ENCODE measurements around the gene HLA-F. TPM values are rescaled to one million over a fixed set of nuclear protein-coding genes. Genes with fewer than 3 reads are reported as not detected.

The HLA-F gene
- total RNA-seq, 2 donors from 2014 or later, result 34.0 to 62.1 TPM

- no peak for DNase-seq (ENCODE audit: low spot score)
- H3K36me3 ChIP-seq, result no peaks in the 10 kb centered on the region
- no peaks in the 10 kb centered on the region for H3K27me3 ChIP-seq (replicated peaks; ENCODE audit: insufficient read depth)
- no peak for TF ChIP-seq CTCF (IDR thresholded peaks at IDR 0.05)
- intact Hi-C loops (cut with DNase I), result loop anchor here (5.0 kb wide), 2 partner anchors 41 to 44 kb away; no protein-coding TSS in a partner anchor
- H3K27ac ChIP-seq, result no peak overlapping the region
- no peaks in the 10 kb centered on the region for H3K4me1 ChIP-seq (replicated peaks)
- WGBS, result 85% methylated on average over 3 of the region's 3 CpGs
- H3K4me3 ChIP-seq, result no peak overlapping the region
- H3K9me3 ChIP-seq, result no peaks in the 10 kb centered on the region
These were observed 28.2 kb downstream of the HLA-F start for GRCh38 chr6:29751480-29751879.

GRCh38 chr6:29752451-29753308 lies 29.4 kb downstream of the HLA-F start:
- H3K4me1 ChIP-seq (replicated peaks), result no peaks in the 10 kb centered on the region
- under 1% methylated on average over 64 of the region's 64 CpGs for WGBS
- H3K4me3 ChIP-seq, result peak overlapping the region; percentile 54 to 55
- H3K27ac ChIP-seq, result peak overlapping the region; percentile 84 to 89
- H3K9me3 ChIP-seq, result no peaks in the 10 kb centered on the region
- TF ChIP-seq POLR2A (IDR thresholded peaks at IDR 0.05), result peak; percentile 52
- TF ChIP-seq POLR2AphosphoS5 (IDR thresholded peaks at IDR 0.05), result peak; percentile 81
- peak; percentile 81 to 95 (median 90) for TF ChIP-seq CTCF (IDR thresholded peaks at IDR 0.05)
- no peaks in the 10 kb centered on the region for H3K27me3 ChIP-seq (replicated peaks; ENCODE audit: insufficient read depth)
- no peaks in the 10 kb centered on the region for H3K36me3 ChIP-seq
- DNase-seq (ENCODE audit: low spot score), result peak; percentile 84
- intact Hi-C loops (cut with DNase I), result loop anchor here (5.0 kb wide), 2 partner anchors 40 to 45 kb away; no protein-coding TSS in a partner anchor

GRCh38 chr6:29753309-29753644 lies 30.0 kb downstream of the HLA-F start:
- intact Hi-C loops (cut with DNase I), result loop anchor here (5.0 kb wide), 2 partner anchors 39 to 46 kb away; no protein-coding TSS in a partner anchor
- no peaks in the 10 kb centered on the region for H3K4me1 ChIP-seq (replicated peaks)
- H3K9me3 ChIP-seq, result no peaks in the 10 kb centered on the region
- no peak for DNase-seq (ENCODE audit: low spot score)
- H3K27me3 ChIP-seq (replicated peaks; ENCODE audit: insufficient read depth), result no peaks in the 10 kb centered on the region
- 7% methylated on average over 4 of the region's 4 CpGs for WGBS
- H3K4me3 ChIP-seq, result peak overlapping the region; percentile 54 to 55
- no peaks in the 10 kb centered on the region for H3K36me3 ChIP-seq
- peak overlapping the region; percentile 84 to 89 for H3K27ac ChIP-seq
- TF ChIP-seq POLR2AphosphoS5 (IDR thresholded peaks at IDR 0.05), result no peak
- no peak for TF ChIP-seq POLR2A (IDR thresholded peaks at IDR 0.05)
- no peak for TF ChIP-seq CTCF (IDR thresholded peaks at IDR 0.05)

GRCh38 chr6:29755295-29755871 lies 32.1 kb downstream of the HLA-F start:
- Histone ChIP-seq H3K36me3 (no peaks in the 10 kb centered on the region), H3K4me1 (replicated peaks) (no peaks in the 10 kb centered on the region), H3K27me3 (replicated peaks; ENCODE audit: insufficient read depth) (no peaks in the 10 kb centered on the region), H3K9me3 (no peaks in the 10 kb centered on the region), H3K27ac (no peak overlapping the region), H3K4me3 (no peak overlapping the region)
- intact Hi-C loops (cut with DNase I), result no loop called here
- no peak for TF ChIP-seq POLR2AphosphoS5 (IDR thresholded peaks at IDR 0.05)
- no peak for TF ChIP-seq CTCF (IDR thresholded peaks at IDR 0.05)
- no peak for TF ChIP-seq POLR2A (IDR thresholded peaks at IDR 0.05)
- WGBS, result 48% methylated on average over 23 of the region's 23 CpGs
- no peak for DNase-seq (ENCODE audit: low spot score)

Measured in prostate gland (tissue), 2 donors.